ENCODE results near the gene MRE11. TPM values are rescaled to one million over a fixed set of nuclear protein-coding genes. Genes with fewer than 3 reads are reported as not detected.
A peak's percentile ranks its signal among the peaks of the same experiment; 100 is the strongest.

Gene MRE11
- total and polyA plus RNA-seq, 2 donors from 2014 or later = 3.5 to 16.6 TPM

- FAIRE-seq (peak; percentile 88), DNase-seq (peak in 2 of 5 donors; percentile 49 to 61)
- Histone ChIP-seq H3K9ac (ENCODE audit: low read length in 3 of 3) (no peak overlapping the region), H3K4me1 (ENCODE audit: control insufficient read depth in 2 of 3, insufficient read depth in 2 of 3, low read depth in 1 of 3, low read length in 3 of 3) (no peaks in the 10 kb centered on the region), H3K27me3 (ENCODE audit: control insufficient read depth, insufficient read depth, low read length) (no peaks in the 10 kb centered on the region), H3K27ac (ENCODE audit: low read depth in 2 of 2, low read length in 2 of 2) (no peak overlapping the region), H3K9me3 (ENCODE audit: control insufficient read depth in 2 of 3, insufficient read depth in 1 of 3, low read length in 3 of 3) (no peaks in the 10 kb centered on the region), H3K4me3 (ENCODE audit: low read length in 3 of 3) (no peak overlapping the region), H3K36me3 (ENCODE audit: control insufficient read depth in 2 of 3, insufficient read depth in 3 of 3, low read length in 3 of 3) (no peaks in the 10 kb centered on the region)
- intact Hi-C loops (cut with DNase I) = no loop called here
- TF ChIP-seq CTCF (IDR thresholded peaks at IDR 0.05; ENCODE audit: borderline replicate concordance, extremely low read depth, insufficient read depth) = peak; percentile 64
Measured at GRCh38 chr11:94519478-94520084, 25.9 kb upstream of the MRE11 start.

- Histone ChIP-seq H3K4me3 (ENCODE audit: low read length in 3 of 3) (no peak overlapping the region), H3K4me1 (ENCODE audit: control insufficient read depth in 2 of 3, insufficient read depth in 2 of 3, low read depth in 1 of 3, low read length in 3 of 3) (no peaks in the 10 kb centered on the region), H3K27me3 (ENCODE audit: control insufficient read depth, insufficient read depth, low read length) (no peaks in the 10 kb centered on the region), H3K9me3 (ENCODE audit: control insufficient read depth in 2 of 3, insufficient read depth in 1 of 3, low read length in 3 of 3) (no peaks in the 10 kb centered on the region), H3K36me3 (ENCODE audit: control insufficient read depth in 2 of 3, insufficient read depth in 3 of 3, low read length in 3 of 3) (no peaks in the 10 kb centered on the region), H3K9ac (ENCODE audit: low read length in 3 of 3) (no peak overlapping the region), H3K27ac (ENCODE audit: low read depth in 2 of 2, low read length in 2 of 2) (no peak overlapping the region)
- intact Hi-C loops (cut with DNase I) = no loop called here
- DNase-seq (no peak), FAIRE-seq (no peak)
- TF ChIP-seq CTCF (IDR thresholded peaks at IDR 0.05; ENCODE audit: borderline replicate concordance, extremely low read depth, insufficient read depth) = no peak
Measured at GRCh38 chr11:94518300-94518699, 24.7 kb upstream of the MRE11 start.

GRCh38 chr11:94516725-94517124 is 23.1 kb upstream of the MRE11 start:
- no peak for TF ChIP-seq CTCF (IDR thresholded peaks at IDR 0.05; ENCODE audit: borderline replicate concordance, extremely low read depth, insufficient read depth)
- intact Hi-C loops (cut with DNase I) = no loop called here
- no peak for FAIRE-seq

GRCh38 chr11:94515398-94515797 is 21.8 kb upstream of the MRE11 start:
- Histone ChIP-seq H3K4me3 (ENCODE audit: low read length in 3 of 3) (no peak overlapping the region), H3K27ac (ENCODE audit: low read depth in 2 of 2, low read length in 2 of 2) (no peak overlapping the region), H3K36me3 (ENCODE audit: control insufficient read depth in 2 of 3, insufficient read depth in 3 of 3, low read length in 3 of 3) (no peaks in the 10 kb centered on the region), H3K4me1 (ENCODE audit: control insufficient read depth in 2 of 3, insufficient read depth in 2 of 3, low read depth in 1 of 3, low read length in 3 of 3) (peaks cover 0 to 5% (median 4%) of the 10 kb centered on the region in 3 donors), H3K27me3 (ENCODE audit: control insufficient read depth, insufficient read depth, low read length) (no peaks in the 10 kb centered on the region), H3K9ac (ENCODE audit: low read length in 3 of 3) (no peak overlapping the region), H3K9me3 (ENCODE audit: control insufficient read depth in 2 of 3, insufficient read depth in 1 of 3, low read length in 3 of 3) (no peaks in the 10 kb centered on the region)
- intact Hi-C loops (cut with DNase I) = no loop called here
- TF ChIP-seq CTCF (IDR thresholded peaks at IDR 0.05; ENCODE audit: borderline replicate concordance, extremely low read depth, insufficient read depth) = no peak
- FAIRE-seq (no peak), DNase-seq (no peak)

More at GRCh38 chr11:94516725-94517124, 23.1 kb upstream of the MRE11 start:
- Histone ChIP-seq H3K4me1 (ENCODE audit: control insufficient read depth in 2 of 3, insufficient read depth in 2 of 3, low read depth in 1 of 3, low read length in 3 of 3) (peaks cover 0 to 5% (median 4%) of the 10 kb centered on the region in 3 donors), H3K27ac (ENCODE audit: low read depth in 2 of 2, low read length in 2 of 2) (no peak overlapping the region), H3K9me3 (ENCODE audit: control insufficient read depth in 2 of 3, insufficient read depth in 1 of 3, low read length in 3 of 3) (no peaks in the 10 kb centered on the region), H3K36me3 (ENCODE audit: control insufficient read depth in 2 of 3, insufficient read depth in 3 of 3, low read length in 3 of 3) (no peaks in the 10 kb centered on the region), H3K27me3 (ENCODE audit: control insufficient read depth, insufficient read depth, low read length) (no peaks in the 10 kb centered on the region), H3K4me3 (ENCODE audit: low read length in 3 of 3) (no peak overlapping the region), H3K9ac (ENCODE audit: low read length in 3 of 3) (no peak overlapping the region)
- no peak for DNase-seq
